GM12878 (cell line): ENCODE data around the gene CIB2. TPM values are rescaled to one million over a fixed set of nuclear protein-coding genes. Genes with fewer than 3 reads are reported as not detected.

Experiments used
- ATAC-seq: fragments of 200-7000 bp; cut with Tn5 transposase; 3 replicates; pipeline ENCODE4 v1.9.1; 2020; ENCODE audit warnings: mild to moderate bottlenecking, moderate library complexity
- BruUV-seq: library from RNA; stranded (reverse); fragments of 400-500 nt; replicated peaks from 2 replicates; lab custom pipeline; 2021; lab: Mats Ljungman, UMichigan
- CTCF ChIA-PET: fragments of 300-600 bp; sonication (Branson Sonifier 250); formaldehyde crosslinking; extraction: SDS; loops from one replicate; lab custom pipeline; 2021; ENCODE audit warnings: inconsistent platforms; lab: Yijun Ruan, JAX
- POLR2A ChIA-PET: fragments of 350-600 bp; formaldehyde crosslinking; extraction: SDS; loops from one replicate; lab custom pipeline; 2021; ENCODE audit warnings: inconsistent platforms; lab: Charles Lee
- RAD21 ChIA-PET: fragments of 300-600 bp; sonication (Branson Sonifier 250); formaldehyde crosslinking; loops from one replicate; lab custom pipeline; 2023; ENCODE audit warnings: antibody characterized with exemption; ENCODE audit not compliant: unreplicated experiment; lab: Charles Lee
- SMC1A ChIA-PET: fragments of 300-600 bp; sonication (Branson Sonifier 250); formaldehyde crosslinking; loops from one replicate; lab custom pipeline; 2023; ENCODE audit not compliant: unreplicated experiment, uncharacterized antibody; lab: Charles Lee
- DNase-seq: peaks from one replicate; pipeline ENCODE4 v3.0.0-alpha.2; 2011; ENCODE audit warnings: low read depth, low spot score
- FAIRE-seq: peaks from 3 replicates; lab custom pipeline; 2011; peaks lifted over from hg19 to GRCh38; lab: Jason Lieb, UNC
- H2AFZ ChIP-seq: 2 replicates; pipeline ENCODE4 v1.6.0; 2011; ENCODE audit warnings: low read depth, low read length, control low read depth; ENCODE audit not compliant: control insufficient read depth
- H3K27ac ChIP-seq: 2 replicates; pipeline ENCODE4 v1.5.1; 2011; ENCODE audit warnings: control low read depth; ENCODE audit not compliant: control insufficient read depth, insufficient read depth
- H3K27me3 ChIP-seq, 2 experiments: replicated peaks in 1 of 2; 2 replicates each; pipeline versions ENCODE4 v1.6.0 to v1.6.1; 2011; ENCODE audit warnings: low read length in 1 of 2; ENCODE audit not compliant: control insufficient read depth in 2 of 2, insufficient read depth in 2 of 2
- H3K36me3 ChIP-seq, 2 experiments: 2 replicates each; pipeline ENCODE4 v1.5.1; 2011; ENCODE audit warnings: low read length in 1 of 2; ENCODE audit not compliant: control insufficient read depth in 2 of 2, insufficient read depth in 2 of 2
- H3K4me1 ChIP-seq: 2 replicates; pipeline ENCODE4 v1.6.1; 2011; ENCODE audit warnings: mild to moderate bottlenecking, low read length, moderate library complexity, mixed read lengths; ENCODE audit not compliant: control insufficient read depth, insufficient read depth
- H3K4me2 ChIP-seq: 2 replicates; pipeline ENCODE4 v1.6.0; 2011; ENCODE audit warnings: control low read depth; ENCODE audit not compliant: control insufficient read depth, insufficient read depth
- H3K4me3 ChIP-seq: fragments of 200-600 bp; sonication (generic); 2 replicates; pipeline ENCODE4 v1.5.1; 2016
- H3K79me2 ChIP-seq: 2 replicates; pipeline ENCODE4 v1.6.0; 2011; ENCODE audit warnings: low read length; ENCODE audit not compliant: control insufficient read depth, insufficient read depth
- H3K9ac ChIP-seq: 2 replicates; pipeline ENCODE4 v1.8.0; 2011; ENCODE audit warnings: low read length, control low read depth, mixed read lengths; ENCODE audit not compliant: control insufficient read depth, insufficient read depth
- H3K9me3 ChIP-seq: replicated peaks from 3 replicates; pipeline ENCODE4 v1.5.1; 2011; ENCODE audit warnings: mild to moderate bottlenecking, low read length; ENCODE audit not compliant: control insufficient read depth, insufficient read depth
- H4K20me1 ChIP-seq: 2 replicates; pipeline ENCODE4 v1.6.0; 2011; ENCODE audit not compliant: control insufficient read depth, insufficient read depth
- BCL11A ChIP-seq: IDR thresholded peaks from 2 replicates; pipeline ENCODE4 v1.6.1; 2011; ENCODE audit warnings: low read depth, low read length
- CHD2 ChIP-seq: IDR thresholded peaks from 2 replicates; pipeline ENCODE4 v1.6.1; 2011; ENCODE audit warnings: low read depth, low read length, improper control_type of control experiment, borderline replicate concordance
- E2F4 ChIP-seq: IDR thresholded peaks from 2 replicates; pipeline ENCODE4 v1.6.1; 2012; ENCODE audit warnings: low read depth, low read length, improper control_type of control experiment
- EGR1 ChIP-seq, 2 experiments: IDR thresholded peaks; 1 replicate in 1 of 2; 2 replicates in 1 of 2; pipeline ENCODE4 v1.6.1; 2011 to 2012; ENCODE audit warnings: low read depth in 2 of 2, low read length in 2 of 2, borderline replicate concordance in 1 of 2, mild to moderate bottlenecking in 1 of 2, moderate library complexity in 1 of 2
- GABPA ChIP-seq: IDR thresholded peaks from 2 replicates; pipeline ENCODE4 v1.6.1; 2014; ENCODE audit warnings: antibody characterized with exemption, low read depth, mild to moderate bottlenecking, inconsistent platforms
- HCFC1 ChIP-seq: fragments of 150-350 bp; IDR thresholded peaks from 2 replicates; pipeline ENCODE4 v1.6.1; 2014; ENCODE audit warnings: low read length
- HDAC6 ChIP-seq: fragments of 200-600 bp; sonication (generic); IDR thresholded peaks from one replicate; pipeline ENCODE4 v1.8.0; 2017; ENCODE audit warnings: antibody characterized with exemption; ENCODE audit not compliant: unreplicated experiment
- MEF2A ChIP-seq: IDR thresholded peaks from 2 replicates; pipeline ENCODE4 v1.6.1; 2011; ENCODE audit warnings: low read depth, mild to moderate bottlenecking, low read length, moderate library complexity; ENCODE audit not compliant: insufficient read depth
- PAX5 ChIP-seq: IDR thresholded peaks from 2 replicates; pipeline ENCODE4 v1.6.1; 2011; ENCODE audit warnings: low read depth, low read length, borderline replicate concordance
- PAX8 ChIP-seq: fragments of 450-650 bp; IDR thresholded peaks from 2 replicates; pipeline ENCODE4 v1.6.1; 2017; ENCODE audit warnings: mild to moderate bottlenecking, moderate library complexity
- POLR2AphosphoS2 ChIP-seq: IDR thresholded peaks from 2 replicates; pipeline ENCODE4 v1.6.1; 2011; ENCODE audit warnings: low read depth, mild to moderate bottlenecking, low read length, improper control_type of control experiment, moderate library complexity
- POLR2AphosphoS5 ChIP-seq: IDR thresholded peaks from 2 replicates; pipeline ENCODE4 v1.6.1; 2011; ENCODE audit warnings: mild to moderate bottlenecking, low read length, inconsistent platforms
- RELB ChIP-seq: fragments of 450-650 bp; IDR thresholded peaks from 2 replicates; pipeline ENCODE4 v1.6.1; 2017; ENCODE audit warnings: low read depth, mild to moderate bottlenecking, moderate library complexity
- RFX5 ChIP-seq: IDR thresholded peaks from 2 replicates; pipeline ENCODE4 v1.6.1; 2011; ENCODE audit warnings: low read depth, low read length, improper control_type of control experiment
- STAT3 ChIP-seq: IDR thresholded peaks from 2 replicates; pipeline ENCODE4 v1.6.1; 2011; ENCODE audit warnings: low read depth, low read length, improper control_type of control experiment
- SUPT20H ChIP-seq: IDR thresholded peaks from 2 replicates; pipeline ENCODE4 v1.6.1; 2011; ENCODE audit warnings: low read depth, mild to moderate bottlenecking, low read length, moderate library complexity, borderline replicate concordance; ENCODE audit not compliant: control insufficient read depth
- TAF1 ChIP-seq: IDR thresholded peaks from 2 replicates; pipeline ENCODE4 v1.6.1; 2011; ENCODE audit warnings: mild to moderate bottlenecking, low read depth, low read length, borderline replicate concordance
- ZNF274 ChIP-seq: IDR thresholded peaks from one replicate; pipeline ENCODE4 v1.8.0; 2011; ENCODE audit not compliant: insufficient read length, insufficient read depth
- ZNF384 ChIP-seq: IDR thresholded peaks from 2 replicates; pipeline ENCODE4 v1.6.1; 2012; ENCODE audit warnings: low read depth, mild to moderate bottlenecking, low read length, improper control_type of control experiment, borderline replicate concordance
- in situ Hi-C: fragments of 300-500 bp; cut with MboI; formaldehyde crosslinking; loops from 9 replicates; pipeline ENCODE4 v1.14.3; 2018; ENCODE audit warnings: mixed read lengths
- intact Hi-C: fragments of 100-400 bp; cut with micrococcal nuclease; formaldehyde crosslinking; loops from one replicate; pipeline ENCODE4 v1.14.2; 2022; ENCODE audit not compliant: unreplicated experiment
- polyA plus RNA-seq, 11 experiments: library from polyadenylated mRNA; depleted of rRNA in 4 of 11; unstranded in 6 of 11; stranded (reverse) in 5 of 11; fragments of >200 nt; fragmentation: Nextera tagmentation in 4 of 11; fragmentation: Illumina TruSeq in 1 of 11; extraction: Ambion mirVana in 4 of 11; extraction: Trizol in 1 of 11; gene quantifications; 1 replicate in 1 of 11; 2 replicates in 10 of 11; pipeline versions ENCODE4 v1.2.1 to v1.2.3, GENCODE V29; 2011 to 2016; ENCODE audit warnings: inconsistent platforms in 2 of 11, missing spikeins in 2 of 11, low read depth in 1 of 11
- total RNA-seq, 4 experiments: library from RNA; depleted of rRNA in 3 of 4; stranded (reverse); fragments of >200 nt in 3 of 4; fragmentation: Illumina TruSeq in 1 of 4; extraction: Trizol in 1 of 4; gene quantifications; 2 replicates each; pipeline versions ENCODE4 v1.2.1 to v1.2.3, GENCODE V29; 2013 to 2021

The CIB2 gene
- total and polyA plus RNA-seq, 10 of the 15 experiments (the other 5 are each of a cell fraction or from before 2014, with no cell fraction given), result 0.56 to 12.1 (median 7.1) TPM

- ChIA-PET CTCF (interaction anchor here (0.9 to 8.2 kb wide), 11 partner anchors 8 to 193 kb away, joined by 3 to 87 read pairs (median 5); no protein-coding TSS in a partner anchor), RAD21 (interaction anchor here (1.0 to 3.7 kb wide), 9 partner anchors 10 to 49 kb away, joined by 3 to 48 read pairs (median 6); no protein-coding TSS in a partner anchor), POLR2A (interaction anchor here (0.9 to 5.7 kb wide), 6 partner anchors 9 to 29 kb away, joined by 3 to 50 read pairs (median 8); no protein-coding TSS in a partner anchor), SMC1A (interaction anchor here (0.7 to 8.1 kb wide), 15 partner anchors 8 to 103 kb away, joined by 3 to 119 read pairs (median 6); no protein-coding TSS in a partner anchor)
- Histone ChIP-seq H2AFZ (no peak overlapping the region), H3K4me3 (0 out of 2 replicates have a peak overlapping the region, but pooled peaks have one; percentile 6), H3K4me2 (peak overlapping the region; percentile 93), H3K27me3 (no peaks in the 10 kb centered on the region), H4K20me1 (no peaks in the 10 kb centered on the region), H3K9me3 (no peaks in the 10 kb centered on the region), H3K79me2 (peaks cover 99% of the 10 kb centered on the region), H3K4me1 (peaks cover 65% of the 10 kb centered on the region), H3K27ac (peak overlapping the region; percentile 92), H3K9ac (no peak overlapping the region), H3K36me3 (no peaks in the 10 kb centered on the region)
- ATAC-seq (no peak), FAIRE-seq (no peak), DNase-seq (no peak)
- intact Hi-C loops, result no loop called here
- in situ Hi-C loops, result no loop called here
- BruUV-seq, result no TSS peak
- TF ChIP-seq STAT3 (no peak), GABPA (no peak), POLR2AphosphoS5 (no peak), ZNF384 (no peak), RELB (no peak), HDAC6 (no peak), RFX5 (no peak), TAF1 (no peak), EGR1 (IDR thresholded peaks at IDR 0.05; ENCODE audit: borderline replicate concordance in 1 of 2, low read depth in 2 of 2, low read length in 2 of 2) (no peak), PAX5 (no peak), MEF2A (no peak), ZNF274 (no peak), CHD2 (no peak), POLR2AphosphoS2 (no peak), BCL11A (no peak), HCFC1 (no peak), SUPT20H (no peak), E2F4 (no peak), PAX8 (no peak)
Observed at GRCh38 chr15:78063217-78063616, 68.0 kb downstream of the CIB2 start.
